Sigmoid colon (tissue), 7 donors: ENCODE data around the gene TCHH. TPM values are rescaled to one million over a fixed set of nuclear protein-coding genes. Genes with fewer than 3 reads are reported as not detected.
A peak's percentile ranks its signal among the peaks of the same experiment; 100 is the strongest.

ENCODE experiments used
- DNase-seq: peaks from one replicate; pipeline ENCODE4 v3.0.0-alpha.2; 2019
- H3K27ac ChIP-seq, 4 donors: fragments of 200-600 bp; sonication (generic); one replicate each; pipeline ENCODE4 v1.5.1; 2016 to 2019; ENCODE audit warnings: mild to moderate bottlenecking in 1 of 4
- H3K27me3 ChIP-seq, 3 donors: fragments of 200-600 bp; sonication (generic); one replicate each; pipeline ENCODE4 v1.5.1; 2019; ENCODE audit warnings: mild to moderate bottlenecking in 1 of 3
- H3K36me3 ChIP-seq, 4 donors: fragments of 200-600 bp; sonication (generic); one replicate each; pipeline ENCODE4 v1.5.1; 2016 to 2019
- H3K4me1 ChIP-seq, 4 donors: fragments of 200-600 bp; sonication (generic); one replicate each; pipeline ENCODE4 v1.5.1; 2017 to 2019
- H3K4me3 ChIP-seq, 4 donors: fragments of 200-600 bp; sonication (generic); one replicate each; pipeline ENCODE4 v1.5.1; 2017 to 2019; ENCODE audit warnings: mild to moderate bottlenecking in 2 of 4, moderate library complexity in 1 of 4
- H3K9me3 ChIP-seq, 4 donors: fragments of 200-600 bp in 3 of 4; sonication (generic) in 3 of 4; one replicate each; pipeline versions ENCODE4 v1.5.1 to v1.6.1; 2013 to 2019
- EP300 ChIP-seq, 4 donors: sonication (generic); formaldehyde crosslinking; IDR thresholded peaks; one replicate each; pipeline ENCODE4 v1.6.1; 2017; ENCODE audit warnings: antibody characterized with exemption in 4 of 4
- POLR2A ChIP-seq, 2 donors: fragments of 450-650 bp; IDR thresholded peaks; one replicate each; pipeline ENCODE4 v1.6.1; 2016; ENCODE audit warnings: antibody characterized with exemption in 2 of 2, mild to moderate bottlenecking in 2 of 2, moderate library complexity in 2 of 2
- POLR2AphosphoS5 ChIP-seq, 4 donors: sonication (generic); formaldehyde crosslinking; IDR thresholded peaks; one replicate each; pipeline ENCODE4 v1.6.1; 2017; ENCODE audit warnings: antibody characterized with exemption in 4 of 4
- WGBS, 2 donors: extraction: QIAGEN DNeasy Blood & Tissue Kit; methylation state at CpG; one replicate each; pipeline ENCODE4 v1.1.7; 2013; 5-methylcytosine and 5-hydroxymethylcytosine counted together
- intact Hi-C: fragments of 100-400 bp; cut with DNase I; formaldehyde crosslinking; loops from one replicate; pipeline ENCODE4 v1.15.1; 2023
- polyA plus RNA-seq, 3 donors: library from polyadenylated mRNA; stranded (reverse); fragments of 200-250 nt; gene quantifications; one replicate each; pipeline ENCODE4 v1.2.3, GENCODE V29; 2013
- total RNA-seq, 4 donors: library from RNA; depleted of rRNA; stranded (reverse); fragments of >200 nt; gene quantifications; one replicate each; pipeline ENCODE4 v1.1.0, GENCODE V29; 2016
- TF ChIP-seq, protein P1 (sequence below), 4 experiments: fragments of 450-650 bp in 3 of 4; fragments of 200-600 bp in 1 of 4; IDR thresholded peaks; one replicate each; pipeline ENCODE4 v1.5.1; 2016 to 2019; ENCODE audit warnings: antibody characterized with exemption in 4 of 4, mild to moderate bottlenecking in 3 of 4, moderate library complexity in 2 of 4
- donor health status: healthy with polysubstance abuse.
- donor health status: Bipolar disorder and iron deficiency.
- donor health status: healthy.

TCHH gene
- total and polyA plus RNA-seq, 7 donors, result under 0.01 to 0.28 (median 0.13) TPM; not detected in 3

DNA sequence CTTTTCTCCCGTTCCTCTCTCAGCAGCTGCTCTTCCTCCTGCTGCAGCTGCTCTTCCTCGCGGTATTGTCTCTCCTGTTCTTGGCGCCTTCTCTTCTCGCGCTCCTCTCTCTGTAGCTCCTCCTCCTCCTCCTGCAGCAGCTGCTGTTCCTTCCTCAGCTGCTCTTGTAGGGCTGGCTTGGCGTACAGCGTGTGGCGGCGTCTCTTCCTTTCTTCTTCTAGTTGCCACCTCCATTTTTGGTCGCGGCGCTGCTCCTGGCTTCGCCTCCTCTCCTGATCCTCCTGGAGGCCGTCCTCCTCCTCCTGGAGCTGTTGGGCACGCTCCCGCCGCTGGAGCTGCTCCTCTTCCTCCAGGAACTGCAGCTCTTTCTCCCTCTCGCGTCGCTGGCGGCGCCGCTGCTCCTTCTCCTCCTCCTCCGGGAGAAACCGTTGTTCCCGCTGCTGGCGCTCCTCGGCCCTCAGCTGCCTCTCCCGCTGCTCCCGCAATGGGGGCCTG lies 4.8 kb downstream of the TCHH start:
- WGBS, 2 donors, result 2 to 3% methylated on average over 31 of the region's 31 CpGs
- H3K4me3 ChIP-seq, result peak overlapping the region; percentile 19 to 49 (median 40)
- peaks cover 54 to 100% (median 81%) of the 10 kb centered on the region in 3 donors for H3K27me3 ChIP-seq
- DNase-seq, result no peak
- H3K9me3 ChIP-seq, result peaks cover 0 to 13% (median 1%) of the 10 kb centered on the region in 4 donors
- H3K36me3 ChIP-seq, result no peaks in the 10 kb centered on the region
- TF ChIP-seq EP300 (IDR thresholded peaks at IDR 0.05) (no peak), POLR2A (IDR thresholded peaks at IDR 0.05) (no peak), POLR2AphosphoS5 (IDR thresholded peaks at IDR 0.05) (no peak)
- TF ChIP-seq, protein P1, sequence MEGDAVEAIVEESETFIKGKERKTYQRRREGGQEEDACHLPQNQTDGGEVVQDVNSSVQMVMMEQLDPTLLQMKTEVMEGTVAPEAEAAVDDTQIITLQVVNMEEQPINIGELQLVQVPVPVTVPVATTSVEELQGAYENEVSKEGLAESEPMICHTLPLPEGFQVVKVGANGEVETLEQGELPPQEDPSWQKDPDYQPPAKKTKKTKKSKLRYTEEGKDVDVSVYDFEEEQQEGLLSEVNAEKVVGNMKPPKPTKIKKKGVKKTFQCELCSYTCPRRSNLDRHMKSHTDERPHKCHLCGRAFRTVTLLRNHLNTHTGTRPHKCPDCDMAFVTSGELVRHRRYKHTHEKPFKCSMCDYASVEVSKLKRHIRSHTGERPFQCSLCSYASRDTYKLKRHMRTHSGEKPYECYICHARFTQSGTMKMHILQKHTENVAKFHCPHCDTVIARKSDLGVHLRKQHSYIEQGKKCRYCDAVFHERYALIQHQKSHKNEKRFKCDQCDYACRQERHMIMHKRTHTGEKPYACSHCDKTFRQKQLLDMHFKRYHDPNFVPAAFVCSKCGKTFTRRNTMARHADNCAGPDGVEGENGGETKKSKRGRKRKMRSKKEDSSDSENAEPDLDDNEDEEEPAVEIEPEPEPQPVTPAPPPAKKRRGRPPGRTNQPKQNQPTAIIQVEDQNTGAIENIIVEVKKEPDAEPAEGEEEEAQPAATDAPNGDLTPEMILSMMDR (IDR thresholded peaks at IDR 0.05), result no peak
- H3K27ac ChIP-seq, result no peak overlapping the region
- H3K4me1 ChIP-seq, result peaks cover 0 to 45% (median 40%) of the 10 kb centered on the region in 4 donors
- intact Hi-C loops, result no loop called here

DNA sequence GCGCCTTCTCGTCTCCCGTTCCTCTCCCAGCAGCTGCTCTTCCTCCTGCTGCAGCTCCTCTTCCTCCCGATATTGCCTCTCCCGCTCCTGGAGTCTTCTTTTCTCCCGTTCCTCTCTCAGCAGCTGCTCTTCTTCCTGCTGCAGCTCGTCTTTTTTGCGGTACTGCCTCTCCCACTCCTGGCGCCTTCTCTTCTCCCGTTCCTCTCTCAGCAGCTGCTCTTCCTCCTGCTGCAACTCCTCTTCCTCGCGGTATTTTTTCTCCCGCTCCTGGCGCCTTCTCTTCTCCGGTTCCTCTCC lies 5.3 kb downstream of the TCHH start:
- peaks cover 0 to 13% (median 1%) of the 10 kb centered on the region in 4 donors for H3K9me3 ChIP-seq
- TF ChIP-seq POLR2AphosphoS5 (IDR thresholded peaks at IDR 0.05) (no peak), EP300 (IDR thresholded peaks at IDR 0.05) (no peak), POLR2A (IDR thresholded peaks at IDR 0.05) (no peak)
- TF ChIP-seq, protein P1 (IDR thresholded peaks at IDR 0.05), result no peak
- H3K27me3 ChIP-seq, result peaks cover 54 to 100% (median 81%) of the 10 kb centered on the region in 3 donors
- peaks cover 0 to 45% (median 40%) of the 10 kb centered on the region in 4 donors for H3K4me1 ChIP-seq
- no peak for DNase-seq
- H3K4me3 ChIP-seq, result peak overlapping the region in 3 of 4 donors; percentile 39 to 49 (median 41)
- no peak overlapping the region for H3K27ac ChIP-seq
- H3K36me3 ChIP-seq, result no peaks in the 10 kb centered on the region
- 4 to 11% methylated on average over 15 of the region's 15 CpGs for WGBS, 2 donors
- intact Hi-C loops, result no loop called here

DNA sequence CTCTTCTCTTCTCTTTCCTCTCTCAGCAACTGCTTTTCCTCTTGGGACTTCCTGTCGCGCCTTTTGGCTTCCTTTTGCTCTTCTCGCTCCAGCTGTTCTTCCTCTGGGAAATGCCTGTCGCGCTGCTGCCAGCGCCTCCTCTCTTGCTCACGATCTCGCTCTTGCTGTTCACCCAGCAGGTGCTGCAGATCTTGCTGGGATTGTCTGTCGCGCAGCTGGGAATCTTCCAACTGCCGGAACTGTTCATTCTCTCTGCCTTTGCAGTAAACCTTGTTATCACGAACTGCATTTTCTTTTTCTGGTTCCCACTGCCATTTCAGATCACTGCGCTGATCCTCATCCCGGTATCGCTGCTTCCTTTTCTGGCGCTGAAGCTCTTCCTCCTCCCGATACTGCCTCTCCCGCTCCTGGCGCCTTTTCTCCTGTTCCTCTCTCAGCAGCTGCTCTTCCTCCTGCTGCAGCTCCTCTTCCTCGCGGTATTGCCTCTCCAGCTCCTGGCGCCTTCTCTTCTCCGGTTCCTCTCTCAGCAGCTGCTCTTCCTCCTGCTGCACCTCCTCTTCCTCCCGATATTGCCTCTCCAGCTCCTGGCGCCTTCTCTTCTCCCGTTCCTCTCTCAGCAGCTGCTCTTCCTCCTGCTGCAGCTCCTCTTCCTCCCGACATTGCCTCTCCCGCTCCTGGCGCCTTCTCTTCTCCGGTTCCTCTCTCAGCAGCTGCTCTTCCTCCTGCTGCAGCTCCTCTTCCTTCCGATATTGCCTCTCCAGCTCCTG lies 5.8 kb downstream of the TCHH start:
- 5 to 11% methylated on average over 31 of the region's 31 CpGs for WGBS, 2 donors
- peak overlapping the region in 3 of 4 donors; percentile 39 to 49 (median 41) for H3K4me3 ChIP-seq
- intact Hi-C loops, result no loop called here
- peaks cover 0 to 45% (median 40%) of the 10 kb centered on the region in 4 donors for H3K4me1 ChIP-seq
- peaks cover 52 to 100% (median 82%) of the 10 kb centered on the region in 3 donors for H3K27me3 ChIP-seq
- TF ChIP-seq EP300 (IDR thresholded peaks at IDR 0.05), result no peak
- TF ChIP-seq, protein P1 (IDR thresholded peaks at IDR 0.05), result no peak
- TF ChIP-seq POLR2A (IDR thresholded peaks at IDR 0.05), result no peak
- TF ChIP-seq POLR2AphosphoS5 (IDR thresholded peaks at IDR 0.05), result no peak
- H3K36me3 ChIP-seq, result no peaks in the 10 kb centered on the region
- DNase-seq, result no peak
- H3K27ac ChIP-seq, result no peak overlapping the region
- peaks cover 0 to 13% (median 1%) of the 10 kb centered on the region in 4 donors for H3K9me3 ChIP-seq

DNA sequence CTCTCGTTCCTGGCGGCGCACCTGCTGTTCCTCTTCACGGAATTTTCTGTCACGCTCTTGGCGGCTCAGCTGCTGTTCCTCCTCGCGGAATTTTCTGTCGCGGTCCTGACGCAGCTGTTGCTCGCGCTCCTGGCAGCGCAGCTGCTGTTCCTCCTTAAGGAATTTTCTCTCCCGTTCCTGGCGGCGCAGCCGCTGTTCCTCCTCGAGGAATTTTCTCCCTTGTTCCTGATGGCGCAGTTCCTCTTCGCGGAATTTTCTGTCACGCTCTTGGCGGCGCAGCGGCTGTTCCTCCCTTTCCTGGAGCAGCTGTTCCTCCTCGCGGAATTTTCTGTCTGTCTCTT lies 6.4 kb downstream of the TCHH start:
- H3K9me3 ChIP-seq, result peaks cover 0 to 13% (median 1%) of the 10 kb centered on the region in 4 donors
- no peak overlapping the region for H3K4me3 ChIP-seq
- intact Hi-C loops, result no loop called here
- no peak for DNase-seq
- H3K4me1 ChIP-seq, result peaks cover 0 to 45% (median 40%) of the 10 kb centered on the region in 4 donors
- peaks cover 49 to 100% (median 82%) of the 10 kb centered on the region in 3 donors for H3K27me3 ChIP-seq
- no peak overlapping the region for H3K27ac ChIP-seq
- no peak for TF ChIP-seq POLR2AphosphoS5 (IDR thresholded peaks at IDR 0.05)
- WGBS, 2 donors, result 12 to 21% methylated on average over 28 of the region's 28 CpGs
- no peaks in the 10 kb centered on the region for H3K36me3 ChIP-seq

DNA sequence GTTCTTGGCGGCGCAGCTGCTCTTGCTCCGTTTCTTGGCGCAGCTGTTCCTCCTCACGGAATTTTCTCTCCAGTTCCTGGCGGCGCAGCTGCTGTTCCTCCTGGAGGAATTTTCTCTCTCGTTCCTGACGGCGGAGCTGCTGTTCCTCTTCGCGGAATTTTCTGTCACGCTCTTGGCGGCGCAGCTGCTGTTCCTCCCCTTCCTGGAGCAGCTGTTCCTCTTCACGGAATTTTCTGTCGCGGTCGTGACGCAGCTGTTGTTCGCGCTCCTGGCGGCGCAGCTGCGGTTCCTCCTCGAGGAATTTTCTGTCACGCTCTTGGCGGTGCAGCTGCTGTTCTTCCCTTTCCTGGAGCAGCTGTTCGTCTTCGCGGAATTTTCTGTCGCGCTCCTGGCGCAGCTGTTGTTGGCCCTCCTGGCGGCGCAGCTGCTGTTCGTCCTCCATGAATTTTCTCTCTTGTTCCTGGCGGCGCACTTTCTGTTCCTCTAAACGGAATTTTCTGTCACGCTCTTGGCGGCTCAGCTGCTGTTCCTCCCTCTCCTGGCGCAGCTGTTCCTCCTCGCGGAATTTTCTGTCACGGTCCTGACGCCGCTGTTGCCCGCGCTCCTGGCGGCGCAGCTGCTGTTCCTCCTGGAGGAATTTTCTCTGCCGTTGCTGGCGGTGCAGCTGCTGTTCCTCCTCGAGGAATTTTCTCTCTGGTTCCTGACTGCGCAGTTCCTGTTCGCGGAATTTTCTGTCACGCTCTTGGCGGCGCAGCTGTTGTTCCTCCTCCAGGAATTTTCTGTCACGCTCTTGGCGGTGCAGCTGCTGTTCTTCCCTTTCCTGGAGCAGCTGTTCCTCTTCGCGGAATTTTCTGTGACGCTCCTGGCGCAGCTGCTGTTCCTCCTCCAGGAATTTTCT lies 7.0 kb downstream of the TCHH start:
- TF ChIP-seq, protein P1 (IDR thresholded peaks at IDR 0.05), result no peak
- peak in 3 of 4 donors; percentile 17 to 31 (median 23) for TF ChIP-seq POLR2AphosphoS5 (IDR thresholded peaks at IDR 0.05)
- Histone ChIP-seq H3K27ac (peak overlapping the region in 1 of 4 donors; percentile 25), H3K36me3 (no peaks in the 10 kb centered on the region), H3K4me3 (no peak overlapping the region), H3K27me3 (peaks cover 47 to 100% (median 76%) of the 10 kb centered on the region in 3 donors), H3K4me1 (peaks cover 0 to 45% (median 40%) of the 10 kb centered on the region in 4 donors), H3K9me3 (peaks cover 0 to 13% (median 1%) of the 10 kb centered on the region in 4 donors)
- DNase-seq, result no peak
- intact Hi-C loops, result no loop called here
- WGBS, 2 donors, result 7 to 9% methylated on average over 67 of the region's 67 CpGs
